Effector memory CD8-positive, alpha-beta T cell (primary cell): ENCODE data around the gene EMC9.

Source experiments
- ATAC-seq: fragments of 150-1000 bp; cut with Tn5 transposase; replicated peaks from 2 replicates; pipeline ENCODE4 v1.10.0; 2021; ENCODE audit warnings: mild to moderate bottlenecking, moderate library complexity
- DNase-seq, 3 experiments: peaks; one replicate each; pipeline ENCODE4 v3.0.0; 2021
- H3K27ac Mint-ChIP-seq, 2 donors: one replicate each; pipeline ENCODE4 v1.8.0; 2022; ENCODE audit warnings: mild to moderate bottlenecking in 2 of 2, mixed read lengths in 2 of 2, moderate library complexity in 2 of 2
- H3K27me3 Mint-ChIP-seq, 2 donors: one replicate each; pipeline ENCODE4 v1.8.0; 2022; ENCODE audit warnings: mixed read lengths in 2 of 2
- H3K36me3 Mint-ChIP-seq: one replicate; pipeline ENCODE4 v1.8.0; 2022; ENCODE audit warnings: mild to moderate bottlenecking, moderate library complexity, mixed read lengths; ENCODE audit not compliant: insufficient read depth
- H3K4me1 Mint-ChIP-seq, 2 donors: one replicate each; pipeline ENCODE4 v1.8.0; 2022; ENCODE audit warnings: low read depth in 2 of 2, mixed read lengths in 2 of 2
- H3K4me3 Mint-ChIP-seq, 2 donors: one replicate each; pipeline ENCODE4 v1.8.0; 2022; ENCODE audit warnings: mild to moderate bottlenecking in 2 of 2, mixed read lengths in 2 of 2, moderate library complexity in 2 of 2
- H3K9me3 Mint-ChIP-seq, 2 donors: one replicate each; pipeline ENCODE4 v1.8.0; 2022; ENCODE audit warnings: mixed read lengths in 2 of 2

The EMC9 gene

DNA sequence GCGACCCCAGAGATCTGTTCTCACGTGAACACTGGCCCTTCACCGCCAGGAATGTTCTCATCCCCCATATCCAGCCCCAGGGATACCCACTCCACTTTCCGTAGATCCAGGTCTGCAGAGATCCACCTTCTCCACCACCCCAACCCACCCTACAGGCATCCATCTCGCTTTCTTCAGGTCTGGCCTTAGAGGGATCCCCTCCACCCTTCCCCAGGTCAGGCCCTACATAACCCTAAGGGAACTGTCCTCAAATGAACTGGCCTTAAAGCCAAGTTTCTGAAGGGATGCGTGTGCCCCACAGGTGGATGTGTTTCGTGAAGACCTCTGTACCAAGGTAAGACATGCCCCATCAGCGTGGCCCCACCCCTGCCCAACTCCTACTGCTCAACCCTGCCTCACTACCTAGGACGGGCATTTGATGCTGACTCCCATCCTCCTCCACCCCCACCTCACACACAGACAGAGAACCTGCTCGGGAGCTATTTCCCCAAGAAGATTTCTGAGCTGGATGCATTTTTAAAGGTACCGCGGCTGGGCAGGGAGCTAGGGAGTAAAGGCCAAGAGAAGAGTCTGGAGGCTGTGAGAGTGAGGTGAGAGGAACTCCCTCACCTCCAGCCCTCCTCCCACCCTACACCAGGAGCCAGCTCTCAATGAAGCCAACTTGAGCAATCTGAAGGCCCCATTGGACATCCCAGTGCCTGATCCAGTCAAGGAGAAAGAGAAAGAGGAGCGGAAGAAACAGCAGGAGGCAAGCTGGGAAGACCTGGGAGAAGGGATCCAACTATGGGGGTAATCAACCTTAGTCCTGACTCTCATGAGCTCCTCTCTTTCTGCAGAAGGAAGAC is 4.5 kb downstream of the EMC9 start:
- Mint-ChIP-seq H3K27me3 (no peaks in the 10 kb centered on the region), H3K27ac (peak overlapping the region; percentile 87 to 88), H3K4me3 (peak overlapping the region; percentile 84 to 96), H3K36me3 (peaks cover 44% of the 10 kb centered on the region), H3K9me3 (no peaks in the 10 kb centered on the region), H3K4me1 (peaks cover 34 to 45% of the 10 kb centered on the region in 2 donors)
- ATAC-seq: no peak
- DNase-seq: no peak

DNA sequence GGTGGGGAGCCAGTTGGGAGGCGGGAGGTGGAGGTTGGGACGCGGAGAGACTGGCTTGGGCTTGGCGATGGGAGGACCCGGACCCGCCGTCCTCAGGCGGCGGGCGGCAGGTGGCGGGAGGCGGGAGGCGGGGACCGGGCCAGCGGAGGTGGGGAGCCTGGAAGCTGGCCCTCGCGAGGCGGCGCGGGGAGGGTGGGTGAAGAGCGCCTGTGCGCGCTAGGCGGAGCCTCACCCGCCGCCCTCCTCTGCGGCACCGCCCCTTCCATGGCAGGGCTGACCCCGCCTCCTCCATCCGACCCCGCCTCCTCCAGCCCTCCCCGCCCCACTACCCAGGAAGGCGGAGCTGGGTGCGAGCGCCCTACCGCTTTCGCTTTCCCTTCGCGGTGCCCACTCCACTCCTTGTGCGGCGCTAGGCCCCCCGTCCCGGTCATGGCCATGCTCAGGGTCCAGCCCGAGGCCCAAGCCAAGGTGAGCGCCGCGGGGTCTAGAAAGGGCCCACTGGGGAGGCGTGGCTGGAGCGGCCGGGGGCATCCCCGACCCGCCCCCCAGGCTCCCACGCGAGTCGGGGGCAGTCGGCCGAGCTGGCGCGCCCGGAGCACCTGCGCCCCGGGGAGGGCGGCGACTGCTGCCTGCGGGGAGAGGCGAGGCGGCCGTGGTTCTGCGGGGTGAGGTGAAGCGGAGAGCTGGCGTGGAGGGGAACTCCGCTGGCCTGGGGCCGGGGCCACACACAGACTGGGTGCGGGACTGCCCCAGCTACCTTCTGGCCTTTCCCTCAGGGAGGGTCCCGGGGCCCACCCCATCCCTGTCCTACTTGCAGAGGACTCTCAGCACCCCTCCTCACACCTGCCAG is 5.3 kb downstream of the EMC9 start, which contains the start of gene PSME1:
PSME1 (plus strand) TSS at position 361 of the 850 bp plus-strand sequence; CDS start at position 430, 69 bp downstream.
- Mint-ChIP-seq H3K36me3 (peaks cover 37% of the 10 kb centered on the region), H3K27ac (peak within 1 kb of the TSS; percentile 87 to 88), H3K4me1 (peaks cover 33 to 47% of the 10 kb centered on the region in 2 donors), H3K27me3 (no peaks in the 10 kb centered on the region), H3K4me3 (peak within 1 kb of the TSS; percentile 84 to 96), H3K9me3 (no peaks in the 10 kb centered on the region)
- DNase-seq: peak; percentile 93 to 95 (median 94)
- ATAC-seq: peak; percentile 94

DNA sequence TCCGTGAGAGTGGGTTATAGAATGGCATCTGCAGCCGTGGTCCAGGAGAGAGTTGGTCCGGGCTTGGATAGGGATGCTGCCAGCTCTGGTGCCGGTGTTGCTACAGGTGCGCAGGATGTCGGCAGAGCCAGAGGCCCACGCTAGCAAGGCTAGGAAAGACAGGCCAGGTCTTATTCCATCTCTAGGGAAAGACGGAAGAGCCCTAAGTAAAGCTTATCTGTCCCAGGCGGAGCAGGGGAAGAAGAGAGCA is 5.9 kb downstream of the EMC9 start:
- ATAC-seq (no peak), DNase-seq (no peak)
- peaks cover 29 to 42% of the 10 kb centered on the region in 2 donors for H3K4me1 Mint-ChIP-seq
- peak overlapping the region; percentile 87 to 88 for H3K27ac Mint-ChIP-seq
- H3K27me3 Mint-ChIP-seq: no peaks in the 10 kb centered on the region
- H3K36me3 Mint-ChIP-seq: peaks cover 33% of the 10 kb centered on the region
- no peaks in the 10 kb centered on the region for H3K9me3 Mint-ChIP-seq
- peak overlapping the region; percentile 84 to 96 for H3K4me3 Mint-ChIP-seq

DNA sequence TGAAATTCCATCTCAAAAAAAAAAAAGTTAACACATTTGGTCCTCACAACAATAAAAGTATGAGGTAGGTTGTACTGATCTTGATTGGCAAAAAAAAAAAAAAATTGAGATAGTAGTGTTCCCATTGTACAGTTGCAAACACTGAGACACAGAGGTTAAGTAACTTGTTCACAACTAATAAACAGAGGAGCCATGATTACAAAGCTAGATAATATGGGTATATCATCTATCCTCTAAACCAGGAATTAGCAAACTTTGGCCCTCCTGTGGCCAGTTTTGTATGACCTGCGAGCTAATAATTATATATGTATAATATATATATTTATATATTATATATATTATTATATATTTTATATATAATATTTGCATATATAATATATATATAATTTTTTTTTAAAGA is 7.7 kb downstream of the EMC9 start:
- peaks cover 24% of the 10 kb centered on the region for H3K36me3 Mint-ChIP-seq
- peak overlapping the region in 1 of 2 donors; percentile 76 for H3K27ac Mint-ChIP-seq
- no peaks in the 10 kb centered on the region for H3K9me3 Mint-ChIP-seq
- no peak for DNase-seq
- no peaks in the 10 kb centered on the region for H3K27me3 Mint-ChIP-seq
- H3K4me1 Mint-ChIP-seq: peaks cover 16 to 31% of the 10 kb centered on the region in 2 donors
- no peak for ATAC-seq
- H3K4me3 Mint-ChIP-seq: no peak overlapping the region

GRCh38 chr14:24132976-24133375 is 8.4 kb downstream of the EMC9 start:
- Mint-ChIP-seq H3K27ac (peak overlapping the region in 1 of 2 donors; percentile 76), H3K9me3 (no peaks in the 10 kb centered on the region), H3K4me1 (peaks cover 16 to 25% of the 10 kb centered on the region in 2 donors), H3K36me3 (peaks cover 18% of the 10 kb centered on the region), H3K4me3 (peak overlapping the region in 1 of 2 donors; percentile 38), H3K27me3 (no peaks in the 10 kb centered on the region)
- ATAC-seq: no peak
- no peak for DNase-seq

- ATAC-seq: no peak
- no peak for DNase-seq
- H3K4me1 Mint-ChIP-seq: peaks cover 14 to 23% of the 10 kb centered on the region in 2 donors
- no peaks in the 10 kb centered on the region for H3K27me3 Mint-ChIP-seq
- H3K4me3 Mint-ChIP-seq: peak overlapping the region in 1 of 2 donors; percentile 38
- H3K27ac Mint-ChIP-seq: peak overlapping the region in 1 of 2 donors; percentile 76
- H3K36me3 Mint-ChIP-seq: peaks cover 10% of the 10 kb centered on the region
- H3K9me3 Mint-ChIP-seq: no peaks in the 10 kb centered on the region
Observed at GRCh38 chr14:24132061-24132685, 9.2 kb downstream of the EMC9 start.

DNA sequence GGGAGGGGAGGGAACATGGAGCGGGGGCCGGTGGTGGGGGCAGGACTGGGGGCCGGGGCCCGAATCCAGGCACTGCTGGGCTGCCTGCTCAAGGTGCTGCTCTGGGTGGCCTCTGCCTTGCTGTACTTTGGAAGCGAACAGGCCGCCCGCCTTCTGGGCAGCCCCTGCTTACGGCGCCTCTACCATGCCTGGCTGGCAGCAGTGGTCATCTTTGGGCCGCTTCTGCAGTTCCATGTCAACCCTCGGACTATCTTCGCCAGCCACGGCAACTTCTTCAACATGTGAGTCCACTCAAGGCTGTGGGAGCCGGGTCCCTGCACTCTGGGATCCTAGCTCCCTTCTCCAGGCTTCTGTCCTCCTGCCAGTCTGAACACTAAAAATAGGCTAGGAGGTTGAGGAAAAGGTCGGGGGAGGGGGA is 9.8 kb downstream of the EMC9 start:
- Mint-ChIP-seq H3K9me3 (no peaks in the 10 kb centered on the region), H3K27me3 (no peaks in the 10 kb centered on the region), H3K4me3 (no peak overlapping the region), H3K4me1 (peaks cover 8 to 17% of the 10 kb centered on the region in 2 donors), H3K27ac (peak overlapping the region in 1 of 2 donors; percentile 76), H3K36me3 (peaks cover 5% of the 10 kb centered on the region)
- ATAC-seq: no peak
- no peak for DNase-seq

DNA sequence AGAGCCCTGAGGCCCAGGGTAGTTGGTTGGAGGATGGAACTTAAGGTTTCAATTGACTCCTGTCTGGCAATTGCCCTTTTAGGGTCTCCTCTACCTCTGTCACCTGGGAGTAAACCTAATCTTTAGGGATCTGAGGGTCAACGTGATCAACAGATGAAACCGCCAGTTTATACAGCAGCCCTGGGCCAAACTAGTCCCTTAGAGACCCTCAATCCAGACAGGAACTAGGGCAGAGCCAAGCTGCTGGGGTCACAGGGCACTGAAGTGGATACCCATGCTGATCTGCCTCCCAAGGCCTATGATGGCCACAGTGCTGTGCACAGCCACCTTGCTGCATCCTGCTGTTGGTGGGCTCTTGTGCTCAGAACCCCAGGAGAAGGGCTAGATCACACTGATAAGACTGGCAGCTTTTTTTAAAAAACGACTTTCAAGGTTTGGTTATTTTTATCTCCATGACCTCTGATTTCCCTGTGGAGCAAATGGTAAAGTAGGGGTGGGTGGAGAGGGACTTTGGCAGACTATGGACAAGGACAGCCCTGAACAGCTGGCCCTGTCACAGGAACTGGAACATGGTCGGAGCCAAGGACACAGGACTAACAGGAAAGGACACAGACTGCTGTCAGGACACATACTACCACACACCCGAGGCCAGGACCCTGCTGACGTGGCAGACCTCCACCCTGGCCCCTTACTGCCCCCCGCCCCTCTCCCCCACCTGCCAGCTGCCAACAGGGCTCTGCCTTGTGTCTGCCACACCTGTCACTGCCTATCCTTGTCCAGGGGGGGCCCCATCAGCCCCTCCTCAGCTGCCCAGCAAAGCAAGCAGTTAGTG is 10.5 kb downstream of the EMC9 start:
- peaks cover 5% of the 10 kb centered on the region for H3K36me3 Mint-ChIP-seq
- H3K4me1 Mint-ChIP-seq: peaks cover 6 to 15% of the 10 kb centered on the region in 2 donors
- DNase-seq: no peak
- no peaks in the 10 kb centered on the region for H3K9me3 Mint-ChIP-seq
- H3K27ac Mint-ChIP-seq: no peak overlapping the region
- H3K27me3 Mint-ChIP-seq: no peaks in the 10 kb centered on the region
- no peak for ATAC-seq
- H3K4me3 Mint-ChIP-seq: no peak overlapping the region

DNA sequence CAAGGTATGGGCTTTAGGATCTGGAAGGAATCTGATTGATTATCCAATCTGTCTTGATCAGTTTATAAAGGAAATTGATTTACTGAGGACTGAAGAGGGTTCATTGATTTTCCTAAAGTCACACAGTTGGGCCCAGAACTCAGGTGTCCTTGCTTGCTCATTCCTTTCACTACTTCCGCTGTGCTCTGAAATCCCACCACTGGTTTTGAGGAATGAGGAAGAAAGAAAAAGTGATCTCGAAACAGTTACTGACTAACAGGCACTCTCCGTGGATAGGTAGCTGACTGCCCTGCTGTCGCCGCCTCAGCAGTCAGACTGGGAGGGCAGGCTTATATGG is 11.0 kb downstream of the EMC9 start, which contains the start of gene FITM1:
FITM1 (plus strand) TSS at position 280 of the 337 bp plus-strand sequence. CDS start 905 bp downstream, outside the sequence.
- no peak within 1 kb of the TSS for H3K27ac Mint-ChIP-seq
- ATAC-seq: no peak
- no peaks in the 10 kb centered on the region for H3K27me3 Mint-ChIP-seq
- H3K4me1 Mint-ChIP-seq: peaks cover 3 to 12% of the 10 kb centered on the region in 2 donors
- H3K36me3 Mint-ChIP-seq: peaks cover 8% of the 10 kb centered on the region
- no peak for DNase-seq
- no peaks in the 10 kb centered on the region for H3K9me3 Mint-ChIP-seq
- H3K4me3 Mint-ChIP-seq: no peak within 1 kb of the TSS

DNA sequence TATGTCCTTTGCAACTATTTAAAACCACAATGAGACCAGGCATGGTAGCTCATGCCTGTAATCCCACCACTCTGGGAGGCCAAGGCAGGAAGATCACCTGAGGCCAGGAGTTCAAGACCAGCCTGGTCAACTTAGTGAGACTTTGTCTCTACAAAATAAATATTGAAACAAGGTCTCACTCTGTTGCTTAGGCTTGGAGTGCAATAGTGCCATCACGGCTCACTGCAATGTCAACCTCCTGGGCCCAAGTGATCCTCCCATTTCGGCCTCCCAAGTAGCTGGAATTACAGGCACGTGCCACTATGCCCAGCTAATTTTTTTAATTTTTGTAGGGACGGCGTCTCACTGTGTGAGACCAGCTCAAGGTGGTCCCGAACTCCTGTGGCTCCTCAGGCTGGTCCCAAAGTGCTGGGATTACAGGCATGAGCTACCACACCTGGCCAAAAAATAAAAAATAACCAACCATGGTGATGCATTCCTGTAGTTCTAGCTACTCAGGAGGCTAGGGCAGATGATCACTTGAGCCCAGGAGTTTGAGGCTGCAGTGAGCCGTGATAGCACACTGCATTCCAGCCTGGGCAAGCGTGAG is 11.9 kb downstream of the EMC9 start:
- no peak overlapping the region for H3K27ac Mint-ChIP-seq
- no peak for ATAC-seq
- peaks cover 0 to 9% of the 10 kb centered on the region in 2 donors for H3K4me1 Mint-ChIP-seq
- no peaks in the 10 kb centered on the region for H3K27me3 Mint-ChIP-seq
- no peak overlapping the region for H3K4me3 Mint-ChIP-seq
- peaks cover 8% of the 10 kb centered on the region for H3K36me3 Mint-ChIP-seq
- DNase-seq: no peak
- no peaks in the 10 kb centered on the region for H3K9me3 Mint-ChIP-seq

DNA sequence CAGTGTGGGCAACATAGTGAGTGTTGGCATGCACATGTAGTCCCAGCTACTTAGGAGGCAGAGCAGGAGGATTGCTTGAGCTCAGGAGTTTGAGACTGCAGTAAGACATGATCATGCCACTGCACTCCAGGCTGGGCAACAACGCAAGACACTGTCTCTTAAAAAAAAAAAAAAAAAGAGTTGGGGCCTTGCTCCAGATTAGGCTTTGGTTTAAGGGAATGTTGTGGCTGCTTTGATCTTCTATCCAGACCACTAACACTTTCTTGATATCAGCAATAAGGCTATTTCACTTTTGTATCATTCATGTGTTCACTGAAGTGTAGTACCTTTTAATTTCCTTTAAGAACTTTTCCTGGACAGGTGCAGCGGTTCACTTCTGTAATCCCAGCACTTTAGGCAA is 13.7 kb downstream of the EMC9 start:
- Mint-ChIP-seq H3K27me3 (no peaks in the 10 kb centered on the region), H3K9me3 (no peaks in the 10 kb centered on the region), H3K4me3 (no peak overlapping the region), H3K36me3 (peaks cover 23% of the 10 kb centered on the region), H3K4me1 (peaks cover 0 to 8% of the 10 kb centered on the region in 2 donors), H3K27ac (no peak overlapping the region)
- ATAC-seq (no peak), DNase-seq (no peak)

GRCh38 chr14:24126939-24127338 is 14.5 kb downstream of the EMC9 start:
- no peaks in the 10 kb centered on the region for H3K27me3 Mint-ChIP-seq
- ATAC-seq: no peak
- H3K4me1 Mint-ChIP-seq: peaks cover 0 to 4% of the 10 kb centered on the region in 2 donors
- no peak overlapping the region for H3K4me3 Mint-ChIP-seq
- no peaks in the 10 kb centered on the region for H3K9me3 Mint-ChIP-seq
- H3K27ac Mint-ChIP-seq: no peak overlapping the region
- H3K36me3 Mint-ChIP-seq: peaks cover 30% of the 10 kb centered on the region
- DNase-seq: no peak
